Effector CD8-positive, alpha-beta T cell (primary cell): ENCODE data around the gene ELOVL1.
A peak's percentile ranks its signal among the peaks of the same experiment; 100 is the strongest.

Experiments
- DNase-seq: peaks from one replicate; lab custom pipeline; 2025; lab: John Stamatoyannopoulos, UW

ELOVL1 gene

DNA sequence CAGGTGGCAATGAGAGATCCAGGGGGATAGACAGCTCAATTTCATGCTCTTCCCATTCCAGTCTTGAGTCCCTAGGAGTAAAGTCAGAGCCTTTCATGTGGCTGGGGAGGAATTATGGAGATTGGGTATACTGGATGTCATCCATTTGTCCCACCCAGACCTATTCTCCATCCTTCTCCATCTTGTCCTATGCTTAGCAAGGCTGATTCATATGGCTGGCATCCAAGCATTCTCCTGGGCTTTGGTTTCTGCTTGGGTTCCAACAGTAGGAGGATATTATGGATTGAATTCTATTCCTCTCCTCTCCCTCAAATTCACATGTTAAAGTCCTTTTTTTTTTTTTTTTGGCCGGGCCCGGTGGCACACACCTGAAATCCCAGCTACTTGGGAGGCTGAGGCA lies 12.9 kb downstream of the ELOVL1 start:
- no peak for DNase-seq

DNA sequence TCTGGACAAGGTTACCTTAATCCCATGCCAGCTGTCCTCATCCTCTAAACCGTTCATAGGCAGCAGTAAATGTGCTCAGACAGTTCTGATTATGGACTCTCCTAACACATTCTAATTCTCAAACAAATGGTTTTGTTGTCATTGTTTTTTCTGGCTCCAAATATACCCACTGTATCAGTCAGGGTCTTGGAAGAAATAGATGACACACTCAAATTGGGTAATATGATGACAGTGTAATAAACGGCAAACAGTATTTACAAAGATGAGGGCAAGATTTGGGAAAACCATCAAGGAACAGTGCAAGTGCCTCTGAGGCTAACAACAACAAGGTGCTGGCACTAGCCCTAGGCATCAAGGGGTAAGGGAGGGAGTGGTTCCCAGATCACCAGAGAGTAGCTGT lies 13.3 kb downstream of the ELOVL1 start:
- DNase-seq, result no peak

DNA sequence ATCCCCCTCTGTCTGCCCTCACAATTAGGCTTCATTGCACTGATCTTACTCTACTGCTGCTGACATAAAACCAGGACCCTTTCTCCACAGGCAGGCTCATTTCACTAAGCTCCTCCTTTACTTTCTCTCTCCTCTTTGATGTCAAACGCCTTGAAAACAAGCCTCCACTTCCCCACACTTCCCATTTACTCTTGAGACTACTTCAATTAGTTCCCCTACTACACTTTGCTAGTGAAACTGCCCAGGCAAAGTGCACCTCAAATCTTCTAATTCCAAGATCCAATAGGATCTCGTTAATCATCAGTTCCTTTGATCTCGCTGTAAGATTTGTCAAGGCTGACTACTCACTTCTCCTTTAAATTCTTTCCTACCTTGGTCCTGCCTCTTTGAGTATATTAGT lies 14.9 kb downstream of the ELOVL1 start:
- no peak for DNase-seq

DNA sequence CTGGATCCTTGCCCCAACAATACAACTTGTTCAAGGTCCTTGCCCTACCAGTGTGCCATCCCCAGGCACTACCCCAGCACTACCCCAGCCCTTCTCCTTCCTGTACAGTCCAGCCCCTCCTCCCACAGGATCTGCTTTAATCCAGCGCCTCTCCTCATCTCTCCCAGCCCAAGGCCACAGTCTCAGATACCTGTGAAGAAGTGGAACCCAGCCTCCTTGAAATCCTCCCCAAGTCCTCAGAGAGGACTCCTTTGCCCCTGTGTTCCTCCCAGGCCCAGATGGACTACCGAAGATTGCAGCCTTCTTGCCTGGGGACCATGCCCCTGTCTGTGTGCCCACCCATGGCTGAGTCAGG lies 15.5 kb downstream of the ELOVL1 start:
- no peak for DNase-seq

DNA sequence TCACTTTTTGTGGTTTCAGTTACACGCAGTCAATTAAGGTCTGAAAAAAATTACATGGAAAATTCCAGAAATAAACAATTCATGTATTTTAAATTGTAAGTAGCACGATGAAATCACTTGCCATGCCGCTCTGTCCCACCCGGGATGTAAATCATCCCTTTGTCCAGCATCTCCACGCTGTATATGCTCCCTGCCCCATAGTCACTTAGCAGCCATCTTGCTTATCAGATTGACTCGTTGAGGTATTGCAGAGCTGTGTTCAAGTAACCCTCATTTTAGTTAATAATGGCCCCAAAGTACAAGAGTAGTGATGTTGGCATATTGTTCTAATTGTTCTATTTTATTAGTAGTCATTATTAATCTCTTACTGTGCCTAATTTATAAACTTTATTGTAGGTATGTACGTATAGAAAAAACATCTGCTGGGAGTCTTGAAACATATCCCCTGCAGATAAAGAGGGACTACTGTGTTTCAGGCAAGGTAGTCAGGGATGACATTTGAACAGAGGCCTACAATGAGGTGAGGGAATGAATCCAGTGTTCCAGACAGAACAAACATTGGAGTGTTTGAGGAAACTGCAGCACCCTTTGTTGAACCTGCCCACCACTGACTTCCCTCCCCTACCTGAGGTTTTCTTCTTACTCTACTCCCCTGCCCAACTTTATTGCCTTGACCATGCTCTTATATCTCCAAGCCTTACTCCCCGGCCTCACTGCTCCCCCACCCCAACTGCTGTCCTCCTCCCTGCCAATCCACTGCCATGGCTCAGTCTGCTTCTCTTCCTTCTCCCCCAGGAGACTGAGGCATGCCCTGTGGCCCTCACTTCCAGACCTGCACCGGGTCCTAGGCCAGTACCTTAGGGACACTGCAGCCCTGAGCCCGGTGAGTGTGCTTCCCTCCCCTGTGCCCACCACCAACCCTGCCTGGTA lies 16.1 kb downstream of the ELOVL1 start:
- no peak for DNase-seq

DNA sequence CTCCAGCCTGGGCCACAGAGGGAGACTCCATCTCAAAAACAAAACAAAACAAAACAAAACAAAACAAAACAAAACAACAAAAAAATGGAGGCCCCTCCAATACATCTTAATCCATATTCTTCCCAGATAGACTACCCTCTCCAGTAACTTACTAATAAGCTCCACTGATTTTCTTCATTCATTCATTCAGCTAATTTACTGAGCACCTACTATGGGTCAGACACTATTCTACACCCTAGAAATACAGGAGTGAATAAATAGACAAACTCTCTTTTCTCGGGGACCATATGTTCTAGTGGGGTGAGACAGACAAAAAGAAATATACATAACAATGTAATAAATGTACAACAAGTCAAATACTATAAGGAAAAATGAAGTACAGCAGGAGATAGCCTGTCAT lies 16.8 kb downstream of the ELOVL1 start:
- no peak for DNase-seq

DNA sequence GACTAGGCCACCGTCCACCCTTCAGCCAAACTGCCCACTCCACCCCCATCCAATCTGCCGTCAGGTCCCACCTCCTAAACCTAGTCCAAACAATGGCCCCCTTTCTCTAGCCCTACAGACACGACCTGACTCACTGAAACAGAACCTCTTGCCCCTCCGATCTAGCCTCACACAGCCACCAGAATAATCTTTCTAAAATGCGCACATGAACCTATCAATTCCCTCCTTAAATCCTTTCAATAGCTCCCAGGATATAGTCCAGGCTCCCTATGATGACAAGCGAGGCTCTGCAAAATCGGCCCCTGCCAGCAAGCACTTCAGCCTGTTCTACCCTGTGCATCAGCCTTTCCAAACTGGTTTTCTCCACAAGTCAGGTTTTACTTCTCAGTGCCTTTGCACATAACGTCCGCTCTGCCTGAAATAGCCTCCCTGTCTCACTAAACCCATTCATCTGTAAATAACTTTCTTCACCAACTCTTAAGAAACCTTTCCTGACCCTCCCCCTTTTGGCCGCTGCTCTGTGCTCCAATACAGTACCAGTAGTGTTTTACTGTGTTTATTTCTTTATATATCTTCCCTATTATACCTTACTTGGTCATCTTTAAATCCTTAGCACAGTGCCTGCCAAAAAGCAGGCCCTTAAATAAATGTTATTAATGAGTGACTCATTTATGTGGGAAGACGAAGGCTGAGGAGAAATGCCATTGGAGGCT lies 18.1 kb downstream of the ELOVL1 start:
- DNase-seq, result no peak

DNA sequence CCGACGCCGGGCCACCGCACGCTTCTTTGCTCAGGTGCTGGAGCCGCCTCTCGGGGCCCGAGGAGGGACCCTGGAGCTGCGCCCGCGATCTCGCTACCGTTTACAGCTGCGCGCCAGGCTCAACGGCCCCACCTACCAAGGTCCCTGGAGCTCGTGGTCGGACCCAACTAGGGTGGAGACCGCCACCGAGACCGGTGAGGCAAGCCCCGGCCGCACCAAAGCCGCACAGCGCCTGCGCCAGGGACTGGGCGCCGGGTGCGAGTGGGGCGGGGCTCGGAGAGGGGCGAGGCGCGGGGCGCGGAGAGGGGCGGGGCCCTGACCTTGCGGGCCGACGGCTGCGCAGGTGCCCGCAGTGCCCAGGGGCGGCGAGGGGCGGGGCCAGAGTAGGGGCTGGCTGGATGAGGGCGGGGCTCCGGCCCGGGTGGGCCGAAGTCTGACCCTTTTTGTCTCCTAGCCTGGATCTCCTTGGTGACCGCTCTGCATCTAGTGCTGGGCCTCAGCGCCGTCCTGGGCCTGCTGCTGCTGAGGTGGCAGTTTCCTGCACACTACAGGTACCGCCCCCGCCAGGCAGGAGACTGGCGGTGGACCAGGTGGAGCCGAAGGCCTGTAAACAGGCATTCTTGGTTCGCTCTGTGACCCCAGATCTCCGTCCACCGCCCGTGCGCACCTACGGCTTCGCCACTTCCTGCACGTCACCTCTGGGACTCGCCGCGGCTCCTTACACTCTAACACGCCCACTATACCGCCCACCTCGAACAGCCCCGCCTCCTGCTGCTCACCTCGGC lies 18.8 kb downstream of the ELOVL1 start:
- peak; percentile 51 for DNase-seq

DNA sequence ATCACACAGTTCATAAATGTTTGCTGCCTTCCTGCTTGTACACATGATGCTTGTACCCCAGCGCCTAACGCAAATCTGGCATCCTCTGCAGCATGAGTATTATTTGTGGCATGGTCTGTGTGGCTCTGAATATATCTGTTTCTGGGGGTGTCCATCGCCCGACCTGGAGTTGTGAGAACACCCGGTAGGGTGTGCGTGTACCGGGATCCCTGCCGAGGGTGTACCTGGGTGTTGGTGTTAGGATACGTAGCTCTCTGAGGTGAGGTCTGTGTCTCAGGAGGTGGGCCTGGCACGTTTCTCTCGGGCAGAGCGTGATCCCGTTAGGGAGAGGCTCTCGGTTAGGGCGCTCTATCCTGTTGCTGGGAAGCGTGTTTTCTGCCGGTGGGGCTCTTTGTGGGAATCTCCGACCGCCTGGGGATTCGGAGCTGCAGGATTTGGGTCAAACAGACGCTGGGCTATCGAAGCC lies 19.4 kb downstream of the ELOVL1 start:
- no peak for DNase-seq

DNA sequence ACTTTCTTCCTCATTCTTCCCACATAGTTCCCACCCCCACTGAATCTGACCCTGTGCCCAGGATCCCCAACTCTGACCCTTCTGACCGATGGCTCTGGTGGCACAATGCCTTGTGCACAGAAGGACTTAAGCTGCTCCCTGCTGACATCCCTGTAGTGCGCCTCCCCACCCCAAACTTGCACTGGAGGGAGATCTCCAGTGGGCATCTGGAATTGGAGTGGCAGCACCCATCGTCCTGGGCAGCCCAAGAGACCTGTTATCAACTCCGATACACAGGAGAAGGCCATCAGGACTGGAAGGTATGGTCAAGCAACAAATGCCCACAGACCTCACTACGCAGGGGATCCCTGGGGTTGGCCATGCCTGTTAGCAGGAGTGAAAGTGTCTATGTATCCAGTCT lies 21.2 kb downstream of the ELOVL1 start:
- no peak for DNase-seq

DNA sequence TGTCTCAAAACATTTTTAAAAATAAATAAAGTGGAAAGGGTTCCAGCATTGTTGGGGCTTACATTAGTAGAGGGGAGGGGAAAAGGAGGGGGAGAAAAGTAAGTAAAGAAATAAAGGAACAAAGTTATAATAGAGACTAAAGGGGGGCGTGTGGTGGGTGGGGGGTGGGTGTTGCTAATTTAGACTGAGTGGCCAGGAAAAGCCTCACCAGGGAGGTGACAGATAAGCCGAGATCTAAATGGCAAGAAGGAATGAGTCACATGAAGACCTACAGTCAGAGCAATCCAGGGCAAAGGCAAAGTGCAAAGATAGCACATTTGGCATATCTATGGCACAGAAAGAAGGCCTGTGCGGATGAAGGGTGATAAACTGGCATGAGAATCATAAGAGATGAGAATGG lies 22.7 kb downstream of the ELOVL1 start:
- DNase-seq, result no peak

DNA sequence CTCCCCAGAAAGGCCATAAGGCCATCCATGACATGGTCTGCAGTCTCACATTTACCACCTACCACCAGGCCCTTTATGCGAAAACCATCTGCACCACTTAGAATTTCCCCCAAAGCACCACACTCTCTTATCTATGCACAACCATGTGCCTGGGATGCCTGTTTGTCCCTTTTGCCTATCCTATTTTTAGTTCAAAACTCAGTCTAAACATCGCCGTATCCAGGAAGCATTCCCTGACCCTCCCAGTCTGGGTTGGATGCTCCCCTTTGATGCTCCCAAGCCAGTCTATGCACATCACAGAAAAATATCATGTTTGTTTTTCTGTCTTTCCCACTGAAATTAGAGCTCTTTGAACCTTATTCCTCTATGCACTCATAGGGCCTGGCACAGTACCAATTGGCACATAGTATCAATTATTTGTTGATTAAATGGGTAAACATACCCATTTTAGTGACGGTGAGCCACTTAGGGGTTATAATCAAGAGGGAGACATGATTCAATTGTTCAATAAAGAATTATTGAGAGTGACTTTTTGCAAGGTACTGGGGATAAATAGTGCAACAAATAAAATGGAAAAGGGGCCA lies 23.5 kb downstream of the ELOVL1 start:
- DNase-seq, result no peak

DNA sequence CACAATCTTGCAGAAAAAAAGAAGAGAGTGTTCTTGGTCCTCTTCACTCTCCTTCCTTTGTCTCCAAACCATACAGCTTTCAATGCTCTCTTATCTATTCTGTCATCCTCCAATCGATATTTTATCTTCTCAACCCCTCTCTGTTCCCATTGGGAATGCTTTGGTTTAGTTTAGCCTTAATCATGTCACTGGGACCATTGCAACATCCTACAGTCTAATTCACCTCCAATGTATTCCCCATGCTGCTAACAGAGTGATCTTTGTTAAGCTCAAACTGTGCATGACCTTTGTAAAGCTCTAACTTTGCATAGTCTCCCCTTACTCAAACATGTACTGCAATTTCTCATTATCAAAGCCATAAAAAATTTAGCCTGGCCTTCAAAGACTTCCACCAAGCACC lies 27.3 kb downstream of the ELOVL1 start:
- no peak for DNase-seq

DNA sequence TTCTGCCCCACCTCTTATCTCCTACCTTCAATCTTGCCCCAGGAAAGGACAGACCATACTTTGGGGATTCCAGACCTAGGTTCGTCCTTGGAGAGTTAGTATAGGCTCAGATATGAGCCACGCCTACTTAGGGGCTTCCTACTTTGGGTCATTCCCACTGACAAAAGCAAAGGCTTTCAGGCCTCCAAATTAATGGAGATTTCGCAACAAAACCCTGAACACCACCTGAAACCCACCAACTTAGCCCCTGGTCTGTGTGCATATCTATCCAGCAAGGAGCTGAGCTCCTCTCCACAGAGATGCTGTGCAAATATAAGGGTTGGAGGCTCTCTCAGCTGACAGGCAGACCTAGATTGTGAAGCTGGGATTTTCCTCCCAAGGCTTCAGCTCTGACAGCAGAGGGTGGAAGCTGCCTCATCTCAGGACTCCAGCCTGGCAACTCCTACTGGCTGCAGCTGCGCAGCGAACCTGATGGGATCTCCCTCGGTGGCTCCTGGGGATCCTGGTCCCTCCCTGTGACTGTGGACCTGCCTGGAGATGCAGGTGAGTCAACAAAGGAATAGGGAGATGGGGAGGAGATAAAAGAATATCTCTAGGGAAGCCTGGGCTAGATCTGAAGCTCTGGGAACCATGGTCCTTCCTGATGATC lies 28.1 kb downstream of the ELOVL1 start:
- no peak for DNase-seq

DNA sequence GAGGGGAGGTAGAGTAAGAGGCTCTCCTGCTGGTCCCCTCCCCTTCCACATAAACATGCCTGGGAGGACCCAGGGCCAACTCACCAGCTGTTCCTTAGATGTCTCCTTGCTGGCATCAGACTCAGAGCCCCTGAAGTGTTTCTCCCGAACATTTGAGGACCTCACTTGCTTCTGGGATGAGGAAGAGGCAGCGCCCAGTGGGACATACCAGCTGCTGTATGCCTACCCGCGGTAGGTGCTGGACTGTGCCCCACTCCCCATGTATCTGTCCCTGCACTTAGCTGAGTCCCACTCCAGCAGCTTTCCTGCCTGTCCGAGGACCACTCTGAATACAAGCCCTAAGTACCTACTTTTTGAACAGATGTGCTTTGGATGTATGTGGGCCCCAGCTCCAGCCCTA lies 29.8 kb downstream of the ELOVL1 start:
- no peak for DNase-seq

DNA sequence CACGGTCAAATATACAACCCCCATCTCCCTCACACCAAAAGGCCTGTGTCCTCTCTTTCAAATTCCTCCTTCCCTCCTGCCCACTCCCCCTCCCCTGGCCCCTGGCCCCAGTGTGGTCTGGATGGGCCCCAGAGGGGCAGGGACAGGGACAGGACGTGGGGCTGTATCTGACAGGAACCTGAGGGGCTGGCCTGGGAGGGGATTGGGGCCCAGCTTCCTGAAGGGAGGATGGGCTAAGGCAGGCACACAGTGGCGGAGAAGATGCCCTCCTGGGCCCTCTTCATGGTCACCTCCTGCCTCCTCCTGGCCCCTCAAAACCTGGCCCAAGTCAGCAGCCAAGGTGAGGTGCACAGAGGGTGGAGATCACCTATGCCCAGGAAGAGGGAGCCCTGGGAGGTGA lies 30.2 kb downstream of the ELOVL1 start, which contains the start of gene MPL:
TSS of gene MPL (plus strand) at position 231 of the 400 bp plus-strand sequence. CDS start at position 262, 31 bp downstream.
- DNase-seq, result no peak

DNA sequence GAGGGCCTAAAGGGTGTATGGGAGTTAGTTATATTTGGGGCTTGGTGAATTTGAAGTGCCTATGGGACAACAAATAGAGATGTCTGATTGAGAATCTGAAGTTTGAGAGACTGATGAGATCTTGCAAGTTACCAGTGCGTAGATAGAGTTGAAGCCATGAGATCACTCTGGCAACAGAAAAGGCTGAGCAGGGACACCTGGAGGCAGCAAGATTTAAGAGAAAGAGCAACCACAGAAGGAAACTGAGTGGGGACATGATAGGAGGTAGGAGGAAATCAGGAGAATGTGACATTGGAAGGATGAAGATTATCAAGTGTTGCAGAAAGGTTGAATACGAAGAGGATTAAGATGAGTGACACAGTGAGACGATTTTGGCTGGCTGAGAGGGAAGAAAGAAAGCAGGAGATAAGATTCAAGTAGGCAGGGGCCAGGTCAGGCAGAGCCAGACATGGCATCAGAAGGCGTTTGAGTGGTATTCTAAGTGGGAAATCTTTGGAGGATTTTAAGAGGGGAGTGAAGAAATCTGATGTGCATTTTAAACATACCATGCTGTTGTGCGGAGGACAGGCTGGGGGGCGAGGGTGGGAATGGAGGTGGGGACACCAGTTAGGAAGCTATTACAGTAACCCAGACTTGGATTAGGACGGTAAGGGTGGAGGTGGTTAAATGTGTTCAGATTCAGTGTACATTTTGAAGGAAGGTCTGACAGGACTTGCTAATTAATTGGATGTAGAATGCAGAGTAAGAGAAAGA lies 33.2 kb downstream of the ELOVL1 start:
- DNase-seq, result no peak

DNA sequence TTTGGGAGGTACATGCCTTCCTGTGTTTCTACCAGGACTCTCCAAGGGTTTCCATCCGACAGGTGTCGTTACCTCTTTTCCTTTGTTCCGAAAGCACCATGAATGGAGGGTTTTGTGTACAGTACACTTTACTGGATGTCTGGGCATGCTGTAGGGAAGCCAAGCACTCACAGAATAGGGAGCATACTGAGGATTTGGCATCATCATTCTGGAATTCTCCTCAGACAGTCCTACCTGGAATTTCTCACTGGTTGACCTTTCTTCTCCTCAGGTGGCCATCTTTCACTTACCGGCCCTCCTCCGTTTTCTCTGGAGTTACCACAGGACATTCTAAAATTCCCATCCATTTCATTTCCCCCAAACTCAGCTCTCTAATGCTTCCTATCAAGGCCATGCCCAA lies 36.1 kb downstream of the ELOVL1 start:
- DNase-seq, result no peak

DNA sequence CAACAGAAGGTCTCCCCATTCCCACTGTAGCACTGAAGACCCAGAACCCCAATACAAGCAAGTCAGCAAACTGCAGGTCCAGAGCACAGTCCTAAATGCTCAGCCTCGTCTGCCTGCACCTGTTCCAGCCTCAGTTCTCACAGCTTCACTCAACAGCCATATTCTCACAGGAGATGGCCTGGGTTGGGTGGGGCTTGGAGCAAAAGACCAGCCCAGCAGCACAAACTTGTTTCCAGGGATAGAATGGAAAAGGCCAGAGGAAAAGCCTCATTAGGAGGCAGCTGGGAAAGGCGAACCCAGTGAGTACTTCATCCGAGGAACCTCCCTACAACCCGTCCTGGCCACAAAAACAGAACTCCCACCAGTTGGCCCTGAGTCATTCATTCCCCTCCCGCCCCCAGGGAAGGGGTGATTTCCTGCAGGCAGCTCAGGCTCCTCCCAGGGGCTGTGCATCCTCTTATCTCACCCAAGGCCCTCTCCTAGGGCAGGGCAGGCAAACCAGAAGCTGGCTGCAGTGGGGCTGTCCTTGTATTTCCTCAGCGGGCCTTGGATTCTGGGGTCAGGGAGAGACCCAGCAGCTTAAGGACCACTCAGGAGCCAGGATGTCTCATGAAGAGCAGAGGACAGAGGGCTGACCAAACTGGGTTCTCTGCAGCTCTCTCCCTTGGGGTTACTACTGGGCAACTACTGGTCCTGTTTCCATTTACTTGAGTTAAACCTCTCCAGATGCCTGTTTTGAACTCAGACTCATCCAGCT lies 37.6 kb downstream of the ELOVL1 start:
- no peak for DNase-seq
